Measurements from ENCODE around the gene TRPV4.
"Not testable (repeated sequence)": the region's sequence is repeated elsewhere in the genome, so short reads cannot be mapped to it uniquely, and the experiment has no call there.

Gene TRPV4

DNA sequence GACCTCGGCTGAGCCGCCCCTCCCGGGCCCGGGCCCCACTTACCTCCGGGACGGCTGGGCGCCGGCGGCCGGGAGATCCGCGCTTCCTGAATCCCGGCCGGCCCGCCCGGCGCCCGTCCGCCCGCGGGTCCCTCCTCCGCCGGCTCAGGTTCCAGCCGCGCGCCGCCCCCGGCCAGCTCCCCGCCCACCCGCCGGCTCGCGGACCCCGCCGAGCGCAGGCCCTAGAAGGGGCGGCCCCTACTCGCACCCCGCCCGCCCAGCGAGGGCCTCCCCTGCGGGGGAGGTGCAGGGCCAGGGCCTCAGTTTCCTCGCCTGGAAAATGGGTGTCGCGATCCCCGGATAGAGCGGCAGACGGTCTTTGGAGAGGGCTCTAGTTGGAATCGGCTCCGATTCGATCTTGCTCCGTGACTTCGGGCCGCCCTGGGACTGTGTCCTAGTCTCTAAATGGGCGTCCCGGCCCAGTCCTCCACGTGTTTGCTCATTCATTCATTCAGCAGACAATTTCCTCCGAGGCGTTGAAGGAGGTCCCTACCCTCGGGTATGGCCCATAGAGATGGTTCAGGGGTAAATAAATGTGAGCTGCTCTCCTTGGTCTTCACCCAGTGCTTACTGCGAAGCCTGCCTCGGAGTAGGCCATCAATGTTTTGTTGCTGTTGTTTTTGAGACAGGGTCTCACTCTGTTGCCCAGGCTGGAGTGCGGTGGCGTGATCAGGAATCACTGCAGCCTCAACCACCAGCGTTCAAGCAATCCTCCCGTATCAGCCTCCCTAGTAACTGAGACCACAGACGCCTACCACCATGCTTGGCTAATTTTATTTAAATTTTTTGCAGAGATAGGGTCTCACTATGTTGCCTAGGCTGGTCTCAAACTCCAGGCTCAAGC is at the start of gene TRPV4:
Gene TRPV4 (minus strand): TSS at position 92 of the 883 bp plus-strand sequence. CDS start 18,602 bp downstream, outside the sequence.
- no peak for DNase-seq

DNA sequence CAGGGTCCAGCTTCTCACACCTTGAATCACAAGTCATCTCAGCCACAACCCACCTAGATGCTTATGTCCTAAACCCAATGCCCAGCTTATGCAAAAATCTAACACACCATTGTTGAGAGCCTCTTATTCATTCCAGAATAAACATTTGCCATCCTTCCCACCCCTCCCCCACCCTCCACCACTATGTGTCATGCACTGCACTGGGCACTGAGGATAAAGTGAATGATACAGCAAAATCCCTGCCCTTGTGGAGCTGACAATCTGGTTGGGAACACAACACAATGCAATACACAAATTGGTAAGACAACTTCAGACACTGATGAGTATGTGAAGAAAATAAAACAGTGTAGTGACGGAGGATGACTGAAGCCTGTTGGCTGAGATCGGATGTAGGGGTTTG is 48.6 kb upstream of the TRPV4 start:
- no peak for DNase-seq

DNA sequence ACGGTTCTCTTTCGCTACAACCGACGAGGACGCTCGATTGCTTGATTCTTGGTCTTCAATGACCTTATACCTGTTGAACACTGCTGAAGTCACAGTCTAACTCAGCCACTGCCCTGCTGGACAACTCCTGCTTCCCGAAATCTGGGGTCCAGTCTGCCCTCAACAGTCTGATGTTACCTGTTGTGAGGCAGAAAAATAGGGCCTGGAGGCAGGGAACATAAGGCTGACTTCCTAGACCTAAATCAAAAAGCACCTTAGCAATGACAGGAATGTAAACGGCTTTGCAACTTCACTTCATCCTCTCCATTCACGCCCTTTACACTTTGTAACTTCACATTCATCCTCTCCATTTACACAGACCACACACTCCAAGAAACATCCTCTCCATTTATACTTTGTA is 47.7 kb upstream of the TRPV4 start:
- no peak for DNase-seq

DNA sequence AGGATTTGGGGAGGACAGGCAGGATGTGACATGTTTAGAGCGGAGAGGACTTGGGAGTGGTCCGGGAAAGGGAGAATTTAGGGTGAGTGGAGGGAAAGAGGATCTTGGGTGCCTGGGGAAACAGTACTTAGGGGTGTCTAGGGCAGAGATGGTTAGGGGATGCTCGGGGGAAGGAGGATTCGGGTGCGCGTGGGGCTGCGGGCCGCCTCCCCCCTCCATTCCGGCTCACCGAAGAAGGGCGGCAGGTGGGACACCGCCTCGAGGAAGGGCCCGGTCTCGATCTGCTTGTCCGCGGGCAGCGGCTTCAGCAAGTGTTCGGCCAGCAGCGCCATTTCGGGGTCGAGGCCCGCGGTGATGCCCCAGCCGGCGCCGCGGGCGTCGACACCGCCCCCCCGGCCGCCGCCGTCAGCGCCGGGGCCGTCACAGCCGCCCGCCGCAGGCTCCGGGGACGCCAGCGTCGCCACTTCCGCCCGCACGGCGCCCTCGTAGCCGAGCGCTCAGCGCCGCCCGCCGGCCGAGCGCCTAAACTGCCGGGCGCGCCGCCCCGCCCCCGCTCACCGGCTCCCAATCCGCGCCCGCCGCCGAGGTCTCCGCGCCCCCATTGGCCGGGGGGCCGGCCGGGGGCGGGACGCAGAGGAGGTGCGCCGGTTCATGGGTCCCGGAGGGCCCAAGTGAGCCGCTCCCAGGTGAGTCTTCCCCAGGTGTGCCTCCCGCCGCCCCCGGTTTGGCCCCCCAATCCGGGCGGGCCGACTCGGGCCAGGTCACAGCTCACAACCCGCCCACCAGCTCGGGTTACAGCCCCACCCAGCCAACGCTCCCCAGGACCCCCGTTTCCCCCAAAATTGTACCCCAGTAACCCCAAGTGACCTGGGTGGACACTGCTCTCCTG is 47.1 kb upstream of the TRPV4 start, which contains the start of gene GLTP:
Gene GLTP (minus strand): TSS at position 499 of the 889 bp plus-strand sequence. CDS start 167 bp downstream, at position 332.
- peak; percentile 89 for DNase-seq

DNA sequence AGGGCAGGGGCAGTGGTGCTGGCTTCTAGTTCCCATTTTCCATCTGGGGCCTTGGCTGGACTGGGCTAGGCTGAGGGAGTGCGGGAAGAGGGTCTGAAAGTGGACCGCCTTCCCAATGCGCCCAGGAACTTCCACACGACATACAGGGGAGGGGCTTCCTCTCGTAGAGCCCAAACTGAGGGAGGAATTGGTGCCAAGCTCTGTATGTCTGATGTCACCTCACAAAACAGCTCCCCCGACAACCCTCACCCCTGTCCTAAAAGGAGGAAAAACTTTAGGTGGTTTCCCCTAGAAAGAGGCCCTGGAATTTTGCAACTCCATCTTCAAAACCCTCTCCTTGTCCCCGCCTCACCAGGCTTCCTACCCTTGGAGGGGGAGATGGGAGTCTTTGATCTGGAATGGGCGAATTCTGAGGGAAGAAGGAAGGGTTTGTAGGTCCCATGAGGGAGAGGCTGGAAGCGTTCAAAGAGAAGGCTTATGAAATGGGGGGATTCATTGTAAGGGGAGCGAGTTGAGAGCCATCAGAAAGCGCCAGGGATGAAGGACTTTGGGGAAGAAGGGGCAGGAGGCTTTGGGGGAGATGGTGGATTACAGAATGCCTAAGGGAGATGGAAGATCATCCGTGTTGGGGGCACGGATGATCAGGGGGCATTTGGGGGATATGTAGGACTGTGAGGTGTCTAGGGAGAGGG is 46.3 kb upstream of the TRPV4 start:
- DNase-seq: no peak

DNA sequence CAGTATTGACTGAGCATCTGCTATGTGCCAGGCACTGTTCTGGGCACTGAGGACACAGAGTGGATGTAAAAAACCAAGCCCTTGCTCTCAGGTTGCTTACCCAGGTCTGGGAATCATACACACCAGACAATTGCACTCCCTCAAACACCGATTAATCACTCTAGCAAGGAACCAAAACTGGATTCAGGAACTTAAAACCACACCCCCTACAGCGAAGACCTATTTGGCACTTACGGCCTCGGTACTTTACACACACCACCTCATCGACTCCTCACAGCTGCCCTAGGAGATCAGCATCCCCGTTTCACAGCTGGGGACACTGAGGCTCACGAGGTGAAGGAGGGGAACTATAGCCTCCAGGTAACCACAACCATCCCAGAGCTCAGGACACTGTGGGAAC is 45.6 kb upstream of the TRPV4 start:
- no peak for DNase-seq

DNA sequence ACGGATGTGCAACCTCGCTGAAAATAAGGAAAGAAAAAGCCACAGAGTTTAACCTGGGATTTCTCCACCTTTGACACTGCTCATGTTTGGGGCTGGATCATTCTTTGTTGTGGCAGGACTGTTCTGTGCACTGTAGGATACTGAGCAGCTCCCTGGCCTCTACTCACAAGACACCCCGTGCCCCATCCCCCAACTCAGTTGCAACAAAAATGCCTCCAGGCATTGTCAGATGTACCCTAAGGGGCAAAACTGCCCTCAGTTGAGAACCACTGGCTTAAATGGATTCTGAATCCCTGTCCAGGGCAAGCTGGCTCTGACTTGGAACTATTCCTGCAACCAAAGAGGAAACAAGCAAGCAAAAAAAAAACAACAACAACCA is 45.0 kb upstream of the TRPV4 start:
- DNase-seq: no peak

DNA sequence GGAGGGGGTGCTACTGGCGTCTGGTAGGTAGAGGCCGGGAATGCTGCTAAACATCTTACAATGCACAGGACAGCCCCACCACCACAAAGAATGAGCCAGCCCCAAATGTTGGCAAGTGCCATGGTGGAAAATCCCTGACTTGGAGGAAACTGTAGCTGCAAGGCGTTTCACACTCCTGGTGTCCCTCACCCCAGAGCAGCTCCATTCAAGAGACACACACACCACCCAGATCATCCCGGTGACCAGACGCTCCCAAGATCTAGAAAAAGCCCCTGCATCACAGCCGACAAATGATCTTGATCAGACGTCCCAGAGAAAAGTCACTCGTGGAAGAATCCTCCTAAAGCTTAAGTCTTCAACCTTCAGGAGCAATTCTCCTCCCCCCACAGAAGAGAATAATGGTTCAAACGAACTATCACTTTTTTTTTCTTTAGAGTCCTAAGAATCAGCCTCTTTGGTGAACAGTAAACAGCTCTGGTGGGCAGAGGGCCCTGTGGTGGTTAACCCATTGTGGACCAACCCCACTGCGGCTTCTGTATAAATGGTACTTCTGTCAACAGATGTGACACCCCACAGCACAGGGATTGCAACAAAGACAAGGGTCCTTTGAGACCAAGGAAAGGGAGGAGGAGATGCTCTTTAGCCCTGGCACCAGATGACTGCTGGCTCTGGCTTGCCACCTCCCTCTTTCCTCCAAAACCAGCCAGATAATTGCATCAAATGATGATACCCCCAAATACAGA is 44.5 kb upstream of the TRPV4 start:
- DNase-seq: no peak

DNA sequence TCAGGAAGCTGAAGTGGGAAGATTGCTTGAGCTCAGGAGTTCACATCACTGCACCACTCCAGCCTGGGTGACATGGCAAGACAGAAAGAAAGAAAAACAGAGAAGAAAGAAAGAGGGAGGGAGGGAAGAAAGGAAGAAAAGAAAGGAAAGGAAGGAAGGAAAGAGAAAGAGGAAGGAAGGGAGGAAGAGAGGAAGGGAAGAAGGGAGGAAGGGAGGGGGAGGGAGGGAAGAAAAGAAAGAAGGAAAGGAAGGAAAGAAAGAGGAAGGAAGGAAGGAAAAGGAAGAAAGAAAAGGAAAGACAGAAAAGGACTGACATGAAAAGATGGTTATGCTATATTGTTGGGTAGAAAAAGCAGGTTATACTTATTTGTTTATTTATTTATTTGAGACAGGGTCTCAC is 43.2 kb upstream of the TRPV4 start:
- no peak for DNase-seq

DNA sequence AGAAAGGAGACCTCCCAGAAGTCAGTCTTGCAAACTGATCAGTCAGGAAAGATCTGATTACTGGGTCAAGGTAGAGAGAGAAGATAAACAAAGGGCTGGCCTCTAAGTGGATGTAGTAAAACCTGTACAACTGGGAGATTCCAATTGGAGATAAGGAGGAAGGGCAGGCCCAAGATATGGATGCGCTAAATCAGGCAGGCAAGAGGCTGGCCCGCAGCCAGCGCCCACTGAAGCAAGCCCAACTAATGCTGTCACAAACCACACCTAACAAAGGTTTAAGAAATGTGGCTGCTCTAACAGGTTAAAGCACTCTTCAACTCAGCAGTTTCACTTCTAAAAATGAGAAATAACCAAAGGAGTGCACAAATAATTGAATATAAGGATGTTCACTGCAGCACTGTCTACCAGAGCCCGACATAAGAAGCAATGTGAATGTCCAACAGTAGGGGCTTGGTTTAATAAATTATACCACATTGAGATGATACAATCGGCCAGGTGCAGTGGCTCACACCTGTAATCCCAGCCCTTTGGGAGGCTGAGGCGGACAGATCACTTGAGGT is 42.5 kb upstream of the TRPV4 start:
- DNase-seq: no peak

DNA sequence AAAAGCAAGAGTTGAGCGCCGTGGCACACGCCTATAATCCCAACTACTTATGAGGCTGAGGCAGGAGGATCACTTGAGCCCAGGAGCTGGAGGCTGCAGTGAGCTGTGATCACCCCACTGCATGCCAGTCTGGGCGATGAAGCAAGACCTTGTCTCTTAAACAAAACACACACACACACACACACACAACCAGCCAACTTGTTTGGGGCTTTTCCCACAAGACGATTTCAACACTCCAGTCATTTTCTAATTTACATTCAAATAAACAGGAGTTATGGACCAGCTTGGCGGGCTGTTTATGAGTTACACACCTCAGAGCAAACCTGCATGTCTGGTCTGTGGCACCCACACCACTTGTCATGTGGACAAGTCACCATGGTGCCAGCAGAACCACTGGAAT is 40.5 kb upstream of the TRPV4 start:
- DNase-seq: no peak

DNA sequence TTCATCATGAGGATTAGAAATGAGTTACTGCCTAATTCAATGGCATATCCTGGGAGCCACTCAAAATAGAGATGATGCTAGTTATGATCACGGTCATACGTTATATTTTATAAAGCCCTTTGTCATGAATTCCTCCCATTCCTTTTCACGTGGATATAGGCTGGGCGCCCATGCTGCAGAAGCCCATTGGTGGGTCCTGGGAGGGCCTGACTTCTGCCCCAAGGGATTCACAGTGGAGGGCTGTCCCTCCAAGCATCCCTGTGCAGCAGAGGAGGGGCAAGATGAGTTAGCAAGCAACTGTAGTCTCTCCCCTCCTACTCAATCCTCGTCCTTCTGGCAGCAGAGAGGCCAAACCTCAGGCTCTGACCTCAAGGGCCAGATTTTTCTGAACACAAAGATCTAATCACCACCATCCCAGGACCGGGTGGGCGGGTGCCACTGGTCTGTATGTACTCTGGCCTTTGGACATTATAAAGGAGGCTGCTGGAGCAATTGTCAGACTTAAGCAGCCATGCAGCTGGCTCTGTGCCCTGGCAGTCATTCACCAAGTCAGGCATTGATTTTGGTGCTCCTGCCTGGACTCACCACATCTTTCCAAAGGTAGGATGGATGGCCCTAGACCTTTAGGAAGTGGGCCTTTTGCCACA is 38.6 kb upstream of the TRPV4 start:
- DNase-seq: no peak

DNA sequence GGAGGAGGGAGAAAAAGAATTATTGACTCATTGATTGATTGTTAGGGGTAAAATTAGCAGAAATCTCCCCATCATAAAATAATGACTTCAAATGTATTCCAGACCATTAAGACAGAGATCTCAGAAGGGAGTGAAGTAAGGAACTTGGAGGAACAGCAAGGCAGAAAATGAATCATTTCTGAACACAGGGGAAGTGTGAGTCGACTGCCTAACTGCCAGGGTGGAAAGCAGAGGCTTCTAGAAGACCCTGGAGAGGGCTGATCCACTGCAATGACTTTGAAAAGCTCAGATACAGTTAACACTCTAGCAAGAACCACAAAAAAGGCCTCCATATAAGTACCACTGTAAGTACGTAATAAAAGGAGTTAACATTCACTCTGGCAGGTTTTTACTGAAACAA is 37.5 kb upstream of the TRPV4 start:
- DNase-seq: peak; percentile 41

DNA sequence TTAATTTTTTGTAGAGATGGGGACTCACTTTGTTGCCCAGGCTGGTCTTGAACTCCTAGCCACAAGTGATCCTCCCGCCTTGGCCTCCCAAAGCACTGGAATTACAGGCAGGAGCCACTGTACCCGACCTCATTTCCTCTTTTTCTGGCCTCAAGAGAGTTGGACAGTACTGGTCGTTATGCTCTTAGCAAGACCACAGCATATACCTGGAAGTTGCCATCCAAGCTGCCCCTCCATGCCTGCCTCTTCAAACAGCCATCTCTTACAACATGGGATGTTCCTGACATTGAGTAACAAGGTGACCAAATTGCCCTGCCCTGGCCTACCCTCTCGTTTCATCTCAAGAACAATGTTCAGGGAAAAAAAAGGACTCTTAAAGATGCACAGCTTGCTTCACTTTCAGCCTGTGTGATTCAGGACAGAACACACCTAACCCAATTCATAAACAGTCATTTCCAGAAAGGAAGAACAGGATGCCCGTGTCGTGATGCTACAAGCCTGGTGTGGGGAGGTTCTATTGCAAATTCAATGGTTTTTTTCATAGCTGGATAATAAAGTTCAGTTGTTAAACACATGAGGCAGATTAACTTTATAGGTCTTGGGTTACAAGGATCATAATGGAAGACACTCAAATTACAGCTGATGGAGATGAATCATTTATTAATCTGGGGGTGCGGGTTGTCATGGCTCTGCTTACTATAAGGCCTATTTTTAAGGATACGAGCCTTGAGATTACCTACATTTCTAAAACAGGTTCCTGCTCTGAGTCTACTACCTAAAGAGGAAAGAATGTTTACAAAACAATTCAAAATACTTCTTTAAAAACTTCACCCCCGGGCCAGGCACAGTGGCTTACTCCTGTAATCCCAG is 35.2 kb upstream of the TRPV4 start:
- DNase-seq: peak; percentile 61

DNA sequence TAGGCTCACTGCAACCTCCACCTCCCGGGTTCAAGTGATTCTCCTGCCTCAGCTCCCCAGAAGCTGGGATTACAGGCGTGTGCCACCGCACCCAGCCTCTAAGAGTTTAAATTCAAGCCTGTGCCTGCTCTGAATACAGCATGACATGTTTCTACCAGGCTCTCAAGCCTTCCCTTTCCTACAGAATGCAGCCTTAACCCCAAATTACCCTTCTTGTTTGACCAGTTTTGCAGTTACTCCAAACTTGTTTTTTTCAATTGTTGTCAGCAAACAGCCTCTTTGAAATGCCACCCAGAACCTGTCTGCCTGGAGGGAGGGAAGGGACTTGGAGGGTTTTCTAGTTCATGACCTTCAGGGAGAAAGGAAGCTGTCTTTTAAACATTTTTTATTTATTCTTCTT is 31.7 kb upstream of the TRPV4 start:
- no peak for DNase-seq

DNA sequence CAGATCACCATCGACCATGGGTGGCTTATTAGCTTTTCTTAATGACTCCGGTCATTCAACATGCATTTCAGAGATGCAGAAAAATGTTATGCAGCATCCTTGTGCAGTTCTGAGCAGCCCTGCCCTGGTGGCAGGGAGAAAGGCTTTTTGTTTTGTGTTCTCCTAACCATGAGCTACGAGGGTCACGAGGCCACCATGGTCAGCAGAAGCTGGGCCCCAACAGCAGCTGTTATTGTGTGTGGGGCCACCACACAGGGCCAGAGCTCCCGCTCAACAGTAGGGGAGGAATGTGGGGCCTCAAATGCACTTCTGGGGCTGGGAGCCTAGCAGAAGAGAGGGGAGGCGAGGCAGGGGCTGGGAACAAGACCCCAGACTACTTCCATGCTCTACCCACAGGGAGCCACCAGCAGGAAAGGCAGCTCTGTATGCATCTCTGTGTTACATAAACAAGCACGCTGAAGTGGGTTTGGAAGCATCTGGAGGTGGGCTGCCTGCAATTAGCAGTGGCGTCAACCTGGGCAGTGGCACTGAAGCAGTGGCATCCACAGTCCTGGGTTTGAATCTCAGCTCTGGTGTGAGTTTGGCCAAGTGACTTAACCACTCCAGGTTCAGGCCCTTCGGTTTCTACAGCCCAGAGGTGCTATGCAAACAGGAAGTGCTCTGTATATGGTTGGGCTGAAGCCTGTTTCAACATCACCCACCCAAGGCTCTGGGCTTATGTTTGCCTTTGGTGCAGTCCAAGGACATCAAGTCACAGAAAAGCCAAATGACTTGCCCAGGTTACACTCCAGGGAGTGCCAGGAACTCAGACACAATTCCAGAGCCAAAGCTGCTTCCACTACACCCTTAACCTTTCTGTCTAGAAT is 30.9 kb upstream of the TRPV4 start:
- DNase-seq: no peak

DNA sequence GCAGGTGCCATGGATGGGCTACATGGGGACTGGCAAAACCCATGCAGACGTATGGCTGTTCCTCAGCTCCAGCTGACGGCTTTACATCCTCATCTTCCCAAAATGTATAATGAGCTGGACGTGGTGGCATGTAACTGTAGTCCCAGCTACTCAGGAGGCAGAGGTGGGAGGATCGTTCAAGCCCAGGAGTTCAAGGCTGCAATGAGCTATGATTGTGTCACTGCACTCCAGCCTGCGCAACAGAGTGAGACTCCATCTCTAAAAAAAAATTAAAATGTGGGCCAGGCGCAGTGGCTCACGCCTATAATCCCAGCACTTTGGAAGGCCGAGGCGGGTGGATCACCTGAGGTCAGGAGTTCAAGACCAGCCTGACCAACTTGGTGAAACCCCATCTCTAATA is 29.3 kb upstream of the TRPV4 start:
- not testable (repeated sequence) for DNase-seq

DNA sequence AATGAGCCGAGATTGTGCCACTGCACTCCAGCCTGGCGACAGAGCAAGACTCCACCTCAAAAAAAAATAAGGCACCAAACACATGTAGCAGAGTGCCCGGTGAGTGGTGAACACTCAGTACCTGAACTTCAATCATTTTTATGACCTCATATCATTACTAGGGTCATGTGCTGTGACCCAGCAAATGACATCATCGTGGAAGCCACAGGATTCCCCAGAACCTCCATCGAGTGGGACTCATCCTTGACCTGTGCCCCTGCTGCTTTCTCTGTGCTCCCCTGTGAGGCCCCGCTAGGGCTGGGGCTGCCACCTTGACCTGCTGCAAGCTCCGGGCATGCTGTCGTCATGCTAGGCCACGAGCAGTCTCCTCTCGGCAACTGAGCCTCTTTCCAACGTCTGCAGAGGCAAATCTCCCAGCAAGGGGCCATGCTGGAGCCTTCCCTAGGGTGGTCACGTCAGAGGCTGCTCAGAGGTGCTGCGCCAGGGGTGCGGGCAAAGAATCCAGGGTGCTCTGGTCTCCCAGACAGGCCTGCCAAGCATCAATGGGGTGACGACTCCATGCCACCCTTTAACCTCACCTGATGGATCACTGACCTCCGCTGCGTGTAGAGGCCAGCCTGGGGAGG is 28.6 kb upstream of the TRPV4 start:
- no peak for DNase-seq

DNA sequence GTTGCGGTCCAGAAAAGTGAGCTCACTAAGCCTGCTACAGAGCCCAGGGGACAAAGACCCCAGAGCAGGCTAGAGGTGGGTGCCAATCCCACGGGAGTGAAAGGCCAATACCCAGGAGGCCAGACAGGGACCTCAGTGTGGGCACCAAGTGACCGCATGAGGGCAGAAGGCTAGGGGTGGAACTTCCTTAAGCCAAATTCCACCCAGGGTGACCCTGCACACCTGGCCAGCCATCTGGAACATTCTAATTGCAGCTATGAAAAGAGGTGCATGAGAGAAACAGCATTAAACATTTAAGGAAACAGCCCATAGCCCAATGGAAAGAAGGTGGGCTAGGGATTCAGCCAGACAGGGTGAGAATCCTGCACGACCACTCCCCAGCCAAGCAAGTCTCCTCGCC is 27.8 kb upstream of the TRPV4 start:
- no peak for DNase-seq

Data from activated CD4-positive, alpha-beta T cell treated with anti-CD3 and anti-CD28 coated beads, Interleukin-2, amount 50 U/mL, for 16 hours (primary cell).